KOPT-K1 (cell line): ENCODE measurements around the gene PSMC4.
"Not testable (repeated sequence)": the region's sequence is repeated elsewhere in the genome, so short reads cannot be mapped to it uniquely, and the experiment has no call there.

ENCODE experiments used
- H3K27ac ChIP-seq: fragments of 200-600 bp; sonication (generic); 2 replicates; pipeline ENCODE4 v1.5.1; 2016; ENCODE audit warnings: antibody characterized with exemption, mild to moderate bottlenecking, low read depth, low read length; ENCODE audit not compliant: poor library complexity, severe bottlenecking
- H3K36me3 ChIP-seq: fragments of 200-600 bp; sonication (generic); 2 replicates; pipeline ENCODE4 v1.5.1; 2017; ENCODE audit warnings: antibody characterized with exemption, mild to moderate bottlenecking, low read length, moderate library complexity; ENCODE audit not compliant: insufficient read depth
- H3K9me3 ChIP-seq: fragments of 200-600 bp; sonication (generic); 2 replicates; pipeline ENCODE4 v1.5.1; 2017; ENCODE audit warnings: antibody characterized with exemption, low read length, mild to moderate bottlenecking; ENCODE audit not compliant: insufficient read depth, poor library complexity, severe bottlenecking

The PSMC4 gene

DNA sequence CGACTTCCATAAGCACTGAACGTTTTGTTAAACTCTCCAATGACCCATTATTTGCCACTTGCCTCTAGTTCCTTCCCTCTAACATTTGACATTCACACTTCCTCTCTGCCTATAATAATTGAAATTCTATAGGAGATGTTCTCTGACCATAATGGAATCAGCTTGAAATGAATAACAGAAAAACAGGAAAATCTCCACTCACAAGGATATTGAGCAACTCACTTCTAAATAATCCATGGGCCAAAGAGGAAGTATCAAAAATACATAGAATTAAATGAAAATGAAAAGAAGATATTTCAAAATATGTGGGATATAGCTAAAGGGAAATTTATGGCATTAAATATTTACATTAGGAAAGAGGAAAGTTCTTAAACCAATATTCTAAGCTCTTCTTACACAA is 33.2 kb upstream of the PSMC4 start:
- no peak overlapping the region for H3K27ac ChIP-seq
- H3K36me3 ChIP-seq: no peaks in the 10 kb centered on the region
- peaks cover 10% of the 10 kb centered on the region for H3K9me3 ChIP-seq

DNA sequence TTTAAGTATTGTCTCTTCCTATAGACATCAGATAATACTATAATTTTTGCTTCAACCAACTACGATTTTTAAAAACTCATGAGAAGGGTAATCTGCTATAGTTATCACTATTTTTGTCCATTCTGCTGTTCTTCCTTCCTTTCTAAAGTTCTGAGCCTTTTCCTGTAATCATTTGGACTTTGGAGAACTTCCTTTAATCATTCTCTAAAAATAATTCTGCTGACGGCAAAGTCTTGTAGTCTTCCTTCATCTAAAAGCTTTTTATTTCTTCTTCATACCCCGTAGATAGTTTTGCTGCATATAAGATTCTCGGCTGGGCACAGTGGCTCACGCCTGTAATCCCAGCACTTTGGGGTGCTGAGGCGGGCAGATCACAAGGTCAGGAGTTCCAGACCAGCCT is 31.4 kb upstream of the PSMC4 start:
- H3K36me3 ChIP-seq: no peaks in the 10 kb centered on the region
- no peak overlapping the region for H3K27ac ChIP-seq
- H3K9me3 ChIP-seq: peaks cover 10% of the 10 kb centered on the region

- H3K27ac ChIP-seq: peak overlapping the region; percentile 81
- H3K36me3 ChIP-seq: no peaks in the 10 kb centered on the region
- peaks cover 10% of the 10 kb centered on the region for H3K9me3 ChIP-seq
Measured at GRCh38 chr19:39940221-39940833, 30.6 kb upstream of the PSMC4 start.

- no peaks in the 10 kb centered on the region for H3K36me3 ChIP-seq
- H3K27ac ChIP-seq: peak overlapping the region; percentile 81
- H3K9me3 ChIP-seq: peaks cover 10% of the 10 kb centered on the region
Measured at GRCh38 chr19:39941151-39941550, 29.8 kb upstream of the PSMC4 start.

DNA sequence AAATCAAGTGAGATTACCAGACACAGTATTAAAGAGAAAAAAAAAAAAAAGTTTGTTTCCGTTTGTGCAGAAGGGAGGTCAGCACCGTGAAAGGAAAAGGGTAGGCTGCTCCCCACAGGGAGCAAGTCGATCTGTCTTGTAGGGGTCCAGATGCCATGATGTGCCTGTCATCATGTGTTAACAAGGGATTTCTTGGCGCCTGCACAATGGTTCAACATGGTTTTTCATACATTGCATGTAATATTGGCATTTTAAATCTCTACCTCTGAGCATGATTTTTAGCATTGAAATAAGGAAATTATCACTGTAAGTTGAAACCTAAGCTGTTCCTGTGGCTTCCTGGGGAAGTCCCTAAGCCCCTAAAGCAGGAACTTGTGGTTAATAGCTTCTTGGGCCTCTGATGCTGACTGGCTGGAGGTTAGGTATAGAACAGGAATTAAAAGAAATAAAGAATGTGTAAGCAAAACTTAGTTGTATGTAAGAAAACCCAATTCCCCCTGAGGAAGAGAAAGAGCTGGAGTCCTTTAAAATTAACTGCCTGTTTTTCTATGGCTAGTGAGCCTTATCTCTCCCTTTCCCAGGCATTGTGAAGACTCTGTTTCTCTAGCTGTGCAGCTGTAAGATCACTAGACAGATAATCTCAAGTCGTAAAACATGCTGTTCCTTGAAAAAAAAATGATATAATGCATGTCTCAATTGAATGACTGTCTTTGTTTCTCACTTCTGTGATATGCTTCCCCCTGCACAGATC is 29.2 kb upstream of the PSMC4 start:
- peaks cover 10% of the 10 kb centered on the region for H3K9me3 ChIP-seq
- peak overlapping the region; percentile 81 for H3K27ac ChIP-seq
- H3K36me3 ChIP-seq: no peaks in the 10 kb centered on the region

DNA sequence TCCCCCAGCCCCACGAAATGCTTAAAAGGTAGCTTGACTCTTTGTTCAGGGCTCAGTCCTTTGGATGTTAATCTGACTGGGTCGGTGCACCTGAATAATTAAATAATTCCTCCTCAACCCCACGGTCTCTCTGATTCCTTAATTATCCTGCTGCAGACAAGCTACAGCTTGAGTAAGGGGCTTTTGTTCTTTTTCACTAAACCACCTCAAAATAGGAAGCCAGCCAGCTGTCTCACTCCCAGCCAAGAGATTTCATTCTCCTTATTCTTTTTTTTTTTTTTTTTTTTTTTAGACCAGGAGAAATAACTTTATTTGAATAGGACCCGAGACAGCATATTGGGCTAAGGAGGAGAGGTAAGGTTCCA is 28.6 kb upstream of the PSMC4 start:
- H3K36me3 ChIP-seq: no peaks in the 10 kb centered on the region
- H3K9me3 ChIP-seq: peaks cover 10% of the 10 kb centered on the region
- H3K27ac ChIP-seq: peak overlapping the region; percentile 81

- peak overlapping the region; percentile 50 for H3K27ac ChIP-seq
Measured at GRCh38 chr19:39943586-39943985, 27.4 kb upstream of the PSMC4 start.

GRCh38 chr19:39946532-39946931 is 24.4 kb upstream of the PSMC4 start:
- Histone ChIP-seq H3K9me3 (no peaks in the 10 kb centered on the region), H3K36me3 (no peaks in the 10 kb centered on the region), H3K27ac (no peak overlapping the region)

More at GRCh38 chr19:39943586-39943985, 27.4 kb upstream of the PSMC4 start:
- peaks cover 10% of the 10 kb centered on the region for H3K9me3 ChIP-seq
- H3K36me3 ChIP-seq: no peaks in the 10 kb centered on the region

GRCh38 chr19:39949026-39949747 is 21.8 kb upstream of the PSMC4 start:
- no peaks in the 10 kb centered on the region for H3K36me3 ChIP-seq
- H3K9me3 ChIP-seq: no peaks in the 10 kb centered on the region
- no peak overlapping the region for H3K27ac ChIP-seq

GRCh38 chr19:39951065-39951650 is 19.8 kb upstream of the PSMC4 start:
- Histone ChIP-seq H3K27ac (no peak overlapping the region), H3K9me3 (no peaks in the 10 kb centered on the region), H3K36me3 (no peaks in the 10 kb centered on the region)

GRCh38 chr19:39951686-39952085 is 19.3 kb upstream of the PSMC4 start:
- Histone ChIP-seq H3K27ac (peak overlapping the region; percentile 55), H3K9me3 (no peaks in the 10 kb centered on the region), H3K36me3 (no peaks in the 10 kb centered on the region)

- no peaks in the 10 kb centered on the region for H3K36me3 ChIP-seq
- no peaks in the 10 kb centered on the region for H3K9me3 ChIP-seq
- peak overlapping the region; percentile 55 for H3K27ac ChIP-seq
Measured at GRCh38 chr19:39953915-39954314, 17.1 kb upstream of the PSMC4 start.

- not testable (repeated sequence) for H3K9me3 ChIP-seq, H3K36me3 ChIP-seq, H3K27ac ChIP-seq
Measured at GRCh38 chr19:39957886-39958285, 13.1 kb upstream of the PSMC4 start.

- H3K27ac ChIP-seq, H3K36me3 ChIP-seq, H3K9me3 ChIP-seq: not testable (repeated sequence)
Measured at GRCh38 chr19:39958942-39959341, 12.0 kb upstream of the PSMC4 start.

GRCh38 chr19:39959407-39959806 is 11.6 kb upstream of the PSMC4 start:
- H3K27ac ChIP-seq, H3K36me3 ChIP-seq, H3K9me3 ChIP-seq: not testable (repeated sequence)
